GM19193 (cell line): ENCODE measurements around the gene PRKX.

Experiments
- POLR2A ChIP-seq: IDR thresholded peaks from 4 replicates; pipeline ENCODE4 v1.6.1; 2011; ENCODE audit not compliant: insufficient read depth, insufficient read length; ENCODE audit errors: extremely low read depth

Gene PRKX

DNA sequence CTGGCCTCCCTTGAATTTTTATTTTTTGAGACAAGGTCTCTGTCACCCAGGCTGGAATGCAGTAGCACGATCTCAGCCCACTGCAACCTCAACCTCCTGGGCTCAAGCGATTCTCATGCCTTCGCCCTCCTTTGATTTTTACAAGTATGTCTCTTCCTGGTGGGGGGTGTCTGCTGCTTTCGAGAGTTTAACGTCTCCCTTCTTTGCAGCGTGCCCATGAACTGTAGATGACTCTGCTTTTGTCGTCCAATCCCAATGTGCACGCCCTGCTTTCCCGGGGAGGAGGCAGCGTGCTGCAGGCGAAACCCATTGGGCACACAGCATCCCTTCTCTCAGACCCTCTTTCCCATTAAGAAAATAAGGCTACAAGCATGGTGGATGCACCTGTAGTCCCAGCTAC, 7.0 kb downstream of the PRKX start:
- TF ChIP-seq POLR2A: no peak

DNA sequence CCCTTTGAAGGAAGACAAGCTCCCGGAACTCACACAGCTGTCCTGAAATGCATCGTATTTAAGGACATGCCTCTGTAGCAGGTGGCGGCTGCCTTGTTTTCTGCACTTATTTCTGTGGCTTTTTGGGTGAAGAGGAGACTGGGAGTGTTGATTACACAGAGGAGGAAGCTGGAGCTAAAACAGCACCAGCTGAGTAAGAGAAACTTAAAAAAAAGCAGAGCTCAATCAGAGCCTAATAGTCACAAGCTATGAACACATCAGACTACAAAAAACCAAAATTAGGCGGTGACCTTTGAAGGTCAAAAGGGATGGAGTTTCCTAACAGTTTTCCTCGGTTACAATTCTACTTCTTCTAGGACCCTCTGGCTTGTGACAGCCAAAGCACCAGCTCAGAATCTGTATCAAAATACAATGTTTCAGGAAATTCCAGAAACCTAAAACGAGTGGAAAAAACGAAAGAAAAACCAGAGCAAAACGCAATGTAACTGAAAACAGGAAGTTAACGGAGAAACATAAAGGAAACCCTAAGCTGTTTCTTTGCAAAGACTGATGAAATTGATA, 13.5 kb downstream of the PRKX start:
- no peak for TF ChIP-seq POLR2A

DNA sequence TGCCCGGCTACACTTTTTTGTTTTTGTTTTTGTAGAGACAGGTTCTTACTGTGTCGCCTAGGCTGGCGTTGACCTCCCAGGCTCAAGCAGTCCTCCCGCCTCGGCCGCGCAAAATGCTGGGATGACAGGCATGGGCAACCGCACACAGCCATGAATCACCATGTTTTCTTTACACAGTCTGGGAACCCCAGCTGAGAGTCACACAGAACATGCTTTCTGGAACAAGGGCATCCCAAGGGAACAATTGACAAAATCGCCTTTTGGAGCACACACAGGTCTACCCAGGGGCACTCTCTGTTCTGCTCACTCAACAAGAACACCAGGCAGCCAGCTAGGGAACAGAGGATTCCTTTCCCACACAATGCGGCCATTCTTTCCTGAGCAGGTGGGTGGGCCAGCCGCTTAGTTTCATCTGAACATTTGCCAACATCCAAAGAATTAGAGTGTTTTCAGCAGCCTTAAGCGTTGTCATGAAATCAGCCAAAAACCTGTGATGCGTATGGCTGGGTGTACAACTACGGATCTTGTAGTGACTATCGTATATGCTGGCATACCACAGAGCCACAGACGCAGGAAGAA, 15.7 kb downstream of the PRKX start:
- no peak for TF ChIP-seq POLR2A

DNA sequence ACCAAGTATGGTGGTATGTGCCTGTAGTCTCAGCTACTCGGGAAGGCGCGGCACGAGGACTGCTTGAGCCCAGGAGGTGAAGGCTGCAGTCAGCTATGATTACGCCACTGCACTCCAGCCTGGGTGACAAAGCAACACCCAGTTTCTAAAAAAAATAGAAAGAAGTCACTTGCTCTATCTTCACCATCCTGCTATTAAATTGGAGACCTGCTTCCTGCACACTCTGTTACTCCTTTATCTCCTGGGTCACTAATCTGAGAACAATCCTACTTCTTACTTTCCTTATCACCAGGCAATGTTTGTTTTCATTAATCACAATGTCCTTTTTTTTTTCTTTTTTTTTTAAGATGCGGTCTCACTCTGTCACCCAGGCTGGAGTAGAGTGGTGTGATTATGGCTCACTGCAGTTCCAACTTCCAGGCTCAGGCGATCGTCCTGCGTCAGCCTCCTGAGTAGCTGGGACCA, 16.2 kb downstream of the PRKX start:
- no peak for TF ChIP-seq POLR2A

DNA sequence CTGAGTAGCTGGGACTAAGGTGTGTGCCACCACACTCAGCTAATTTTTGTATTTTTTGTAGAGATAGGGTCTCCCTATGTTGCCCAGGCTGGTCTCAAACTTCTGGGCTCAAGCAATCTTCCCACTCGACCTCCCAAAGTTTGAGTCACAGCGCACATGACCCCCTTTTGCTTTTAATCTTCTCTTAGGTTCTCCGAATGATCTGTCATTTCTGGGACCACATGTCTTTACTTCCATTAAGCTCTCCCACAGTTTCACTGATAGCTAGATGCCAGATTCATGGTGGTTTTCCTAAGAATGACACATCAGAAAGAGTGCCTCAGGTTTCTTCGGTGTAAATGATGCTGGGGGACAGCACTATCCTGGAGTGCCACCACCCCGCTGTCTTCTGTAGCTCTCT, 17.9 kb downstream of the PRKX start:
- TF ChIP-seq POLR2A: no peak

DNA sequence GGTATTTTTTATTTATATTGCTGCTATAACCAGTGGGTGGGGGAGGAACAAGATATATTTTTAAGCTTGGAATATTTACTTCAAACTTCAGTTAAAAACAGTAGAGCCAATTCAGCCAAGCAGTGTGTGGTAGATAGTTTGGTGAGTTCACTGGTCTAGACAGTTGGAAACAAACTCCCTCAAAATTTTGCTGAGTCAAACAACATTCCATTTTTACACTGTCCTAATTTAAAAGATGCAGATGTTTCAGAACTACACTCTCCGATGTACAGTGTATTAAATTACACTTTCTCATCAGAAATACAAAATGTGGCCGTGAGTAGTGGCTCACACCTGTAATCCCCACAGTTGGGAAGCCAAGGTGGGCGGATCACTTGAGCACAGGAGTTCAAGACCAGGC, 23.3 kb downstream of the PRKX start:
- TF ChIP-seq POLR2A: no peak

DNA sequence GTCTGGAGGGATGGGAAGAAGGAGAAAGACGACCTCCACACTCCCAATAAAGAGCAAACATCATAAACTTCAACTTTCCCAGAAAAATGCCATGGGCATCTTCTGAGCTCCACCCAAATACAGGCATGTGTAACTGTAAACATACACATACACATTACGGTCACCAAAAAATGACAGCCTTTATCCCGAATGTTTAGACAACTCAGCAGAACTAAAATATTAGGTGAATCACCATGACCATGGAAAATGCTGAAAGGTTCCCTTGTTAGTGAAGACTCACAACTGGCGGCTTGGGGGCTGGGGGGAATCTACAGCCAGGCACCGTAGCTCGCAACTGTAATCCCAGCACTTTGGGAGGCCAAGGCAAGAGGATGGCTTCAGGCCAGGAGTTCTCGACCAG, 33.0 kb downstream of the PRKX start:
- TF ChIP-seq POLR2A: no peak

DNA sequence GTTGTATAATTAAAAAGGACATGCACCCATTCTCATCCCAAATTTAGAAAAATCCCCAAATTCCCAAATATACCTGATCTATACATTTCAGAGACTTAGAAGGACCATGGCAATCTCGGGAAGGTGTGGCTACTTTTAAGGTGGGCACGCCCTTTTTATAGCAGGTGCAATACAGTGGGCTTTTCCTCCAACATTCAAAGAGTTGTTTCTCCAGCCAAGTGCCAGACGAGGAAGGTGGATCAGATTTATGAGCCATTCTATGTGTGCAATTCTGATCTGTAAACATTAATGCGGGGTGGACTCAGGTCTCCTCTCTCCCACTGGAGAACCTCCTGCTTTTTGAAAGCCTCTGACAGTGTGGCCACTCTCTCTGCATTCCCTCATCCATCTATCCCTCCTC, 33.8 kb downstream of the PRKX start:
- TF ChIP-seq POLR2A: no peak

DNA sequence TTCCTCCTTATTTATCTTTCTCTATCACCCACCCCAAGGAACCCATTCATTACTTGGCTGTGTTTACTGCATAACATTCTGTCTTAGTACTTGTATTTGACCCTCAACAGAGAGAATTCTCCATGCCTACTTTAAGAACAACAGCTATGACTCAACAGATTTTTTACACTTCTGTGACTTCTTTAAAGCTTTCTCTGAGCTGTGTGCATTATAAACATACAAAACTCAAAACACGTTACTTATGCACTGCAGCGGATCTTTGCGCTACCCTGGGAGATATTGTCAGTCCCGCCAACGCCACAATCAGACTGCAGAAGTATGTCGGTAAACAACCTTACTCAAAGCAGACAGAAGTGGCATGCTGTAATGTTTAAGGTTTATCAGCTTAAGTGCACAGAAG, 35.1 kb downstream of the PRKX start:
- no peak for TF ChIP-seq POLR2A

DNA sequence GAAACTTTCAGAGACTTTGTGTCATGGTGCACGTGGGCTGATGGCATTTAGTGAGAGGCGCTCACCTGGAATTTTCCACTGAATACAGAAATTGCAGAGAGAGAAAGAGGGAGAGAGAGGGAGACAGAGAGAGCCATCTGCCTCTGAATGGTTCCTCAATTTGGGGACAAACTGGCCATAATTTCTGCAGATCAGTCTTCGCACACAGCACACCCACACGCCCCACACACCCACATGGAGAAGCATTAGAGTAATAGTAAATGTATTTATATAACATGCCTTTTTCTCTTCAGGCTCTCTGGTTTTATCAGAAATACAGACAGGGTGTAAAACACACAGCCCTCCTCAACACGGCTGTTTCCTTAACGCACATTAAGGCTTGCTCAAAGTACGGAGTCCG, 38.6 kb downstream of the PRKX start:
- no peak for TF ChIP-seq POLR2A

DNA sequence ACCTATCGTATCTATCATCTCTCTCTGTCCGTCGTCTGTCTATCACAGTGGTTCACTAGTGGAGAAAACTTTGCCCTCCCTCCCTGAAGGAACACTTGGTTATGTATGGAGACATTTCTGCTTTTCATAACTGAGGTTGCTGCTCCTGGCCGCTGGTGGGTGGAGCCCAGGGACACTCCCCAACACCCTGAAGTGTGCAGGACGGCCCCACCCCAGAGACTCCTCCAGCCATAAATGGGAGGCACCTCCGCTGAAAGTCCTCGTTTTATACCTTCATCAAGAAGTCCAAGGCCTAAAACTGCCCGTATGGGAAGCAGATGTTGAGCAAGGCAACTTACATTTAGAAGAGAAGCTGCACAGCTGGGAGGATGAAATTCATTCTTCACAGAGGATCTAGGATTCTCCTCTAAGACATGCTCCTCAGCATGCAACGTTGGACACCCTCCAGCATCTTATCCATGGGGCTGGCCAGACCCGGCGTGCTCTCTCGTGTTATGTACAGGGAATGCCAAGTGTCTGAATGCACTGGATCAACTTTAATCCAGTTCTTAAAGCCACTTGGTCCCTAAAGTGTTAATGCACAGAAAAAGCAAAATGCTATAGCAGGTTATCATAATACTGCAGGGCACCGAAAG, 43.5 kb downstream of the PRKX start:
- TF ChIP-seq POLR2A: no peak

DNA sequence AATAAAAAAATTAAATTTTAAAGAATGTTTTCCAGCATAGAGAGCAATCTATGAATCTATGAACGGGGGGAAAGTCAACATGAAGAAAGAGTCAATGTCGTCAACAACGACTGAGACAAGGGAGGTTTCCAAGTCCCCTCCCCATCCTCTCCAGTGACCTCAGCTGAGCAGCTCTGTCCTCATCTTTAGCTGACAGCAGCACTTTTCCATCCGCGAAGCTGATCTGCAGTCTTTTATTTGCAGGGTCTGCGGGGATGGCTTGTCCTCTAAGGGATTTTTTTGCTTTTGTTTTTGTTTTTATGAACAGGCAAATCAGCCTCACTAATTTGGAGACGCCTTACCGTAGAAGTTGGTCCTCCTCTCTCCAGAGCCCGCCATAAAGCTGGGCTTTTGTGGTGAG, 46.5 kb downstream of the PRKX start:
- no peak for TF ChIP-seq POLR2A

DNA sequence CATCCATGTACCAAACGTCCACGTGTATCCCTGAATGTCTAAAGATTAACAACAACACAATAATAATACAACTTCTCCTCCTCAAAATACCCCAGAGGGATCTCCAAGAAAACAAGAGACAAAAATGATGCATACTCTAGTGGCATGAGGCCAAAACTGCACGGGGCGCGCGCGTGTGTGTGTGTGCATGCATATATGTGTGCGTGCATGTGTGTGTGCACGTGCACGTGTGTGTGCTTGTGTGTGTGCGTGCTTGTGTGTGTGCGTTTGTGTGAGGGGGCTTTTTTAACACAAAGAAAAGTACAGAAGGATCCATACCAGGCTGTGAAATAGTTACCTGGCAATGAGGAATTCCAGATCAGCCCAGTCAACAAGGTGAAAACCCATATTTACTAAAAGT, 48.5 kb downstream of the PRKX start:
- TF ChIP-seq POLR2A: no peak

DNA sequence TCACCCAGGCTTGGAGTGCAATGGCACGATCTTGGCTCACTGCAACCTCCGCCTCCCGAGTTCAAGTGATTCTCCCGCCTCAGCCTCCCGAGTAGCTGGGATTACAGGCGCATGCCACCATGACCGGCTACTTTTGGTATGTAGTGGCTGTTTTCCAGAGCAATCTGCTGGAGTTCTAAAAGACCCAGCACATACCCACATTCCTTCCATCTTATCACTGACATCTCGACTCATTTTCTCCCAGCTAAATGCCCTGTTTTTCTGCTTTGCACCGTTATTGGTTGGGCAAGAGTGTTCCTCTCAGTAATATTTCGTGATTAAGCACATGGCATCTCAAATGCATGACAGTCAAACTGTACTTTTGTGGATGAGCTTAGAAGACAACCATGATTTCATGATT, 53.7 kb downstream of the PRKX start:
- TF ChIP-seq POLR2A: no peak

DNA sequence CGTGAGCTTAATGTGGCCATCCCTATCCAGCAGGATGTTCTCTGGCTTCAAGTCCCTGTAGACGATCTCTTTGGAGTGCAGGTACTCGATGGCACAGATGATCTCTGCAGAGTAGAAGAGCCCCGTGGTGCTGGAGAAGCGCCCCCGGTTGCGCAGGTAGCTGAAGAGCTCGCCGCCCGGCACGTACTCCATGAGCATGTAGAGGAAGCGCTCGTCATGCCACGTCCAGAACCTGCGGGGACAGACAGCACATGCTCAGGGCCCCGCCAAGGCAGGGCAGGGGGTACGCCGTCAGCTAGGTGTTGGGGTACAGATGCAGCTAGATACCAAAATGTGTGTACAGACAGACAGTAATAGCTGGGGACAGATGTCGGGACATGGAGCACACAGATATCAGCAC, 58.3 kb downstream of the PRKX start:
- no peak for TF ChIP-seq POLR2A

DNA sequence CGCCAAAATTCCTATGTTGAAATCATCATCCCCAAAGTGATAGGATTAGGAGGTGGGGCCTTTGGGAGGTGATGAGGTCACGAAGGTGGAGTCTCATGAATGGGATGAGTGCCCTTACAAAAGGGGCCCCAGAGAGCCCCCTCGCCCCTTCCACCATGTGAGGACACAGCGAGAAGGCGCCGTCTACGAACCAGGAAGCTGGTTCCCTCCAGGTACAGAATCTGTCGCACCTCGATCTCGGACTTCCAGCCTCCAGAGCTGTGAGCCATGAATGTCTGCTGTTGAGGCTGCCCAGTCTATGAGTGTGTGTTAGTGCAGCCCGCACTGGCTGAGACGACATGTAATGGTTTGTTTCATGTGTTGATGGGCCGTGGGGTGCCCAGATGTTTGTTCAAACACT, 60.3 kb downstream of the PRKX start:
- no peak for TF ChIP-seq POLR2A

DNA sequence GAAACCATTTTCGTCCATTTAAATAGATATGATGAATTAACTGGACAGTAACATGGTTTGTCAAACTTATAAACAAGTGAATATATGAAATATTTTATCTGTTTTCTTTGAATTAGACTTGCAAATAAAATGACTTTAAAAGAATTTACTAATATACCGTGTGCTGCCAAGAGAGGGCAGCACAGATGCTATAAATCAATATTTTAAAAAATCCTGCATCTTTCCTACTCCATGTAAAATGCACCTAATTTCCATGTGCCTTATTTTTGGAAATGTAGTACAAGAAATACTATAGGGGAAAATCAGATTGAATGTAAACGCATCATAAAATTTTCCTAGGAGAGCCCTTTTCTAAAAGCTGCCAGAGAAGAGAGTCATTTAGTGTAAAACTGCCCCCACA, 62.2 kb downstream of the PRKX start:
- no peak for TF ChIP-seq POLR2A

DNA sequence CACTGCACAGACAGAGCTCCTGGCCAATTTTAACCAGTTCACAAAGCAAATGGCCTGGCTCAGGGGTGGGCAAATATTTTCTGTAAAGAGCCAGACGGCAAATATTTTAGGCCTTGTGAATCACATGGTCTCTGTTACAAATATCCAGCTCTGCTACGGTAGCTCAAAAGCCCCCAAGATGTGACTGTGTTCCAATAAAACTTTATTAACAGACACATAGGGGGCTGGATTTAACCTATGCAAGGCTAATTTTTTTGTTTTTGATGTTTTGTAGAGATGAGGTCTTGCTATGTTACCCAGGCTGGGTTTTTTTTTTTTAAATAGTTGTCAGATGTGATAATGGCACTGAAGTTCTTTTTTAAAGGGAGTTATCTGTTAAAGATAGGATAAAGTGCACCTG, 65.4 kb downstream of the PRKX start:
- TF ChIP-seq POLR2A: no peak

DNA sequence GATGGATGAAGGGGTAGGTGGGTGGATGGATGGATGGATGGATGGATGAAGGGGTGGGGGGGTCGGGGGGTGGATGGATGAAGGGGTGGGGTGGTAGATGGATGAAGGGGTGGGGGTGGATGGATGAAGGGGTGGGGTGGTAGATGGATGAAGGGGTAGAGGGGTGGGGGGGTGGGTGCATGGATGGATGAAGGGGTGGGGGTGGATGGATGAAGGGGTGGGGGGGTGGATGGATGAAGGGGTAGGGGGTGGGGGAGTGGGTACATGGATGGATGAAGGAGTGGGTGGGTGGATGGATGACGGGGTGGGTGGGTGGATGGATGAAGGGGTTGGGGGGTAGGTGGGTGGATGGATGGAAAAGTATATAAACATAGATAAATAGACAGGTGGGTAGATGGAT, 74.2 kb downstream of the PRKX start:
- no peak for TF ChIP-seq POLR2A
